Activated CD4-positive, alpha-beta T cell treated with anti-CD3 and anti-CD28 coated beads, Interleukin-2, amount 10 ng/mL, durations not matched to agents 7 days and 5 days (primary cell): Measurements from ENCODE around the gene TOP2B. TPM values are rescaled to one million over a fixed set of nuclear protein-coding genes. Genes with fewer than 3 reads are reported as not detected.

Experiments
- CTCF ChIA-PET: fragments of 350-600 bp; sonication (Branson Sonifier 250); formaldehyde crosslinking; loops from one replicate; lab custom pipeline; 2021; ENCODE audit warnings: antibody characterized with exemption; lab: Charles Lee
- POLR2A ChIA-PET: fragments of 350-600 bp; sonication (Branson Sonifier 250); formaldehyde crosslinking; loops from one replicate; lab custom pipeline; 2021; ENCODE audit warnings: antibody characterized with exemption; lab: Charles Lee
- DNase-seq: peaks from one replicate; pipeline ENCODE4 v3.0.0-alpha.2; 2020
- H3K27ac Mint-ChIP-seq: one replicate; pipeline ENCODE4 v1.8.0; 2021; ENCODE audit warnings: mild to moderate bottlenecking, moderate library complexity, mixed read lengths
- H3K27me3 Mint-ChIP-seq: one replicate; pipeline ENCODE4 v1.8.0; 2021; ENCODE audit warnings: mixed read lengths
- H3K36me3 Mint-ChIP-seq: one replicate; pipeline ENCODE4 v1.8.0; 2021; ENCODE audit warnings: low read depth, mixed read lengths
- H3K4me1 Mint-ChIP-seq: one replicate; pipeline ENCODE4 v1.8.0; 2021; ENCODE audit warnings: mixed read lengths
- H3K4me3 Mint-ChIP-seq: one replicate; pipeline ENCODE4 v1.8.0; 2021; ENCODE audit warnings: mild to moderate bottlenecking, moderate library complexity, mixed read lengths
- H3K9me3 Mint-ChIP-seq: one replicate; pipeline ENCODE4 v1.8.0; 2021; ENCODE audit warnings: mixed read lengths
- total RNA-seq, 2 experiments: library from RNA; stranded (reverse); gene quantifications; one replicate each; pipeline ENCODE4 v1.2.3, GENCODE V29; 2021

TOP2B gene
- total RNA-seq, 2 experiments from 2014 or later: 117 to 122 TPM

- Mint-ChIP-seq H3K27ac (peak overlapping the region; percentile 97), H3K4me1 (peaks cover 41% of the 10 kb centered on the region), H3K36me3 (peaks cover 27% of the 10 kb centered on the region), H3K4me3 (peak overlapping the region; percentile 91), H3K27me3 (no peaks in the 10 kb centered on the region), H3K9me3 (no peaks in the 10 kb centered on the region)
- ChIA-PET CTCF (interaction anchor here (0.7 kb wide), 1 partner anchor 15 kb away, joined by 3 read pairs; no protein-coding TSS in a partner anchor), POLR2A (no interaction called here)
- DNase-seq: peak; percentile 23
Measured at GRCh38 chr3:25663347-25663868, 1.3 kb downstream of the TOP2B start.

GRCh38 chr3:25662736-25663320 is 1.9 kb downstream of the TOP2B start:
- Mint-ChIP-seq H3K27me3 (no peaks in the 10 kb centered on the region), H3K36me3 (peaks cover 27% of the 10 kb centered on the region), H3K27ac (peak overlapping the region; percentile 97), H3K4me1 (peaks cover 41% of the 10 kb centered on the region), H3K9me3 (no peaks in the 10 kb centered on the region), H3K4me3 (peak overlapping the region; percentile 91)
- ChIA-PET POLR2A (no interaction called here), CTCF (no interaction called here)
- DNase-seq: no peak

GRCh38 chr3:25661694-25662437 is 2.8 kb downstream of the TOP2B start:
- peak overlapping the region; percentile 39 for H3K4me3 Mint-ChIP-seq
- peaks cover 47% of the 10 kb centered on the region for H3K4me1 Mint-ChIP-seq
- H3K36me3 Mint-ChIP-seq: peaks cover 34% of the 10 kb centered on the region
- no peak overlapping the region for H3K27ac Mint-ChIP-seq
- CTCF ChIA-PET: no interaction called here
- no peaks in the 10 kb centered on the region for H3K9me3 Mint-ChIP-seq
- POLR2A ChIA-PET: no interaction called here
- no peaks in the 10 kb centered on the region for H3K27me3 Mint-ChIP-seq
- no peak for DNase-seq

- peaks cover 54% of the 10 kb centered on the region for H3K4me1 Mint-ChIP-seq
- H3K4me3 Mint-ChIP-seq: no peak overlapping the region
- no peaks in the 10 kb centered on the region for H3K27me3 Mint-ChIP-seq
- POLR2A ChIA-PET: no interaction called here
- DNase-seq: no peak
- H3K36me3 Mint-ChIP-seq: peaks cover 38% of the 10 kb centered on the region
- no peak overlapping the region for H3K27ac Mint-ChIP-seq
- H3K9me3 Mint-ChIP-seq: no peaks in the 10 kb centered on the region
- CTCF ChIA-PET: no interaction called here
Measured at GRCh38 chr3:25658836-25659235, 5.9 kb downstream of the TOP2B start.

GRCh38 chr3:25657293-25657692 is 7.4 kb downstream of the TOP2B start:
- no peaks in the 10 kb centered on the region for H3K27me3 Mint-ChIP-seq
- CTCF ChIA-PET: no interaction called here
- H3K27ac Mint-ChIP-seq: no peak overlapping the region
- H3K9me3 Mint-ChIP-seq: no peaks in the 10 kb centered on the region
- no peak overlapping the region for H3K4me3 Mint-ChIP-seq
- POLR2A ChIA-PET: no interaction called here
- H3K4me1 Mint-ChIP-seq: peaks cover 58% of the 10 kb centered on the region
- H3K36me3 Mint-ChIP-seq: peaks cover 29% of the 10 kb centered on the region
- no peak for DNase-seq

GRCh38 chr3:25655659-25656058 is 9.0 kb downstream of the TOP2B start:
- Mint-ChIP-seq H3K36me3 (peaks cover 33% of the 10 kb centered on the region), H3K4me1 (peaks cover 54% of the 10 kb centered on the region), H3K4me3 (no peak overlapping the region), H3K27ac (no peak overlapping the region), H3K9me3 (peaks cover 3% of the 10 kb centered on the region), H3K27me3 (no peaks in the 10 kb centered on the region)
- POLR2A ChIA-PET: no interaction called here
- DNase-seq: peak; percentile 8
- CTCF ChIA-PET: no interaction called here

- Mint-ChIP-seq H3K4me1 (peaks cover 49% of the 10 kb centered on the region), H3K27ac (no peak overlapping the region), H3K36me3 (peaks cover 34% of the 10 kb centered on the region), H3K9me3 (peaks cover 9% of the 10 kb centered on the region), H3K4me3 (no peak overlapping the region), H3K27me3 (no peaks in the 10 kb centered on the region)
- no peak for DNase-seq
- POLR2A ChIA-PET: no interaction called here
- CTCF ChIA-PET: no interaction called here
Measured at GRCh38 chr3:25654576-25654975, 10.1 kb downstream of the TOP2B start.

- Mint-ChIP-seq H3K9me3 (peaks cover 17% of the 10 kb centered on the region), H3K4me3 (no peak overlapping the region), H3K27me3 (no peaks in the 10 kb centered on the region), H3K27ac (no peak overlapping the region), H3K4me1 (peaks cover 48% of the 10 kb centered on the region), H3K36me3 (peaks cover 39% of the 10 kb centered on the region)
- no peak for DNase-seq
- POLR2A ChIA-PET: no interaction called here
- CTCF ChIA-PET: no interaction called here
Measured at GRCh38 chr3:25653322-25653721, 11.4 kb downstream of the TOP2B start.

GRCh38 chr3:25652921-25653320 is 11.8 kb downstream of the TOP2B start:
- H3K4me3 Mint-ChIP-seq: no peak overlapping the region
- DNase-seq: no peak
- peaks cover 19% of the 10 kb centered on the region for H3K9me3 Mint-ChIP-seq
- H3K27me3 Mint-ChIP-seq: no peaks in the 10 kb centered on the region
- peaks cover 43% of the 10 kb centered on the region for H3K36me3 Mint-ChIP-seq
- ChIA-PET CTCF (no interaction called here), POLR2A (no interaction called here)
- H3K4me1 Mint-ChIP-seq: peaks cover 52% of the 10 kb centered on the region
- no peak overlapping the region for H3K27ac Mint-ChIP-seq

- no peaks in the 10 kb centered on the region for H3K27me3 Mint-ChIP-seq
- no peak overlapping the region for H3K4me3 Mint-ChIP-seq
- H3K9me3 Mint-ChIP-seq: peaks cover 19% of the 10 kb centered on the region
- ChIA-PET CTCF (interaction anchor here (0.7 to 2.9 kb wide), 13 partner anchors 13 to 366 kb away, joined by 3 to 17 read pairs (median 3); no protein-coding TSS in a partner anchor), POLR2A (no interaction called here)
- no peak for DNase-seq
- H3K36me3 Mint-ChIP-seq: peaks cover 34% of the 10 kb centered on the region
- H3K4me1 Mint-ChIP-seq: peaks cover 34% of the 10 kb centered on the region
- H3K27ac Mint-ChIP-seq: no peak overlapping the region
Measured at GRCh38 chr3:25648925-25649830, 15.5 kb downstream of the TOP2B start.

- H3K27me3 Mint-ChIP-seq: no peaks in the 10 kb centered on the region
- peak; percentile 89 for DNase-seq
- H3K4me1 Mint-ChIP-seq: peaks cover 27% of the 10 kb centered on the region
- H3K27ac Mint-ChIP-seq: no peak overlapping the region
- peaks cover 36% of the 10 kb centered on the region for H3K36me3 Mint-ChIP-seq
- POLR2A ChIA-PET: no interaction called here
- peaks cover 19% of the 10 kb centered on the region for H3K9me3 Mint-ChIP-seq
- H3K4me3 Mint-ChIP-seq: no peak overlapping the region
- CTCF ChIA-PET: interaction anchor here (0.6 to 2.9 kb wide), 19 partner anchors 12 to 218 kb away, joined by 3 to 17 read pairs (median 3); partner anchors contain the start of gene NGLY1
Measured at GRCh38 chr3:25648107-25648535, 16.6 kb downstream of the TOP2B start.

GRCh38 chr3:25635038-25635437 is 29.7 kb downstream of the TOP2B start:
- Mint-ChIP-seq H3K27ac (no peak overlapping the region), H3K36me3 (peaks cover 38% of the 10 kb centered on the region), H3K9me3 (no peaks in the 10 kb centered on the region), H3K4me1 (peaks cover 12% of the 10 kb centered on the region), H3K4me3 (no peak overlapping the region), H3K27me3 (no peaks in the 10 kb centered on the region)
- no peak for DNase-seq
- ChIA-PET CTCF (interaction anchor here (0.6 to 1.7 kb wide), 3 partner anchors 13 to 134 kb away, joined by 3 to 11 read pairs (median 3); no protein-coding TSS in a partner anchor), POLR2A (no interaction called here)
